GM19452 (cell line): ENCODE results near the gene MCEMP1.
"Not testable (repeated sequence)": the region's sequence is repeated elsewhere in the genome, so short reads cannot be mapped to it uniquely, and the experiment has no call there.

ENCODE experiments used
- ATAC-seq: cut with Tn5 transposase; IDR thresholded peaks from one replicate; pipeline ENCODE4 v1.9.1; 2021; ENCODE audit not compliant: unreplicated experiment

Gene MCEMP1

DNA sequence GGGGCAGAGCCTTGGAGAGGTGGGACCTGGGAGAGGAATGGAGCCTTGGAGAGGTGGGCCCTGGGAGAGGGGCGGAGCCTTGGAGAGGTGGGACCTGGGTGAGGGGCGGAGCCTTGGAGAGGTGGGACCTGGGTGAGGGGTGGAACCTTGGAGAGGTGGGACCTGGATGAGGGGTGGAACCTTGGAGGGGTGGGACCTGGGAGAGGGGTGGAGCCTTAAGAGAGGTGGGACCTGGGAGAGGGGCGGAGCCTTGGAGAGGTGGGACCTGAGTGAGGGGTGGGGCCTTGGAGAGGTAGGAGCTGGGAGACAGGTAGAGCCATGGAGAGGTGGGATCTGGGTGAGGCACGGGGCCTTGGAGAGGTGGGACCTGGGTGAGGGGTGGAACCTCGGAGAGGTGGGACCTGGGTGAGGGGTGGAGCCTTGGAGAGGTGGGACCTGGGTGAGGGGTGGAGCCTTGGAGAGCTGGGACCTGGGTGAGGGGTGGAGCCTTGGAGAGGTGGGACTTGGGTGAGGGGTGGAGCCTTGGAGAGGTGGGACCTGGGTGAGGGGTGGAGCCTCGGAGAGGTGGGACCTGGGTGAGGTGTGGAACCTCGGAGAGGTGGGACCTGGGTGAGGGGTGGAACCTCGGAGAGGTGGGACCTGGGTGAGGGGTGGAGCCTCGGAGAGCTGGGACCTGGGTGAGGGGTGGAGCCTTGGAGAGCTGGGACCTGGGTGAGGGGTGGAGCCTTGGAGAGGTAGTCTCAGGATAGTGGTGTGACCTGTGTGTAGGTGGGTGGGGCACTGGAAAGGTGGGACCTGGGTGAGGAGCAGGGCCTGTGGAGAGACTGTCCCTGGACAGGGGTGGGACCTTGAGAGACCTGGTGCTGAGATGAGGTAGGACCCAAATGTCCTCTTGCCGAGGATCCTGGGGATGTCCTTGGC lies 33.0 kb upstream of the MCEMP1 start:
- not testable (repeated sequence) for ATAC-seq

- no peak for ATAC-seq
Observed at GRCh38 chr19:7644550-7644877, 32.4 kb upstream of the MCEMP1 start.

DNA sequence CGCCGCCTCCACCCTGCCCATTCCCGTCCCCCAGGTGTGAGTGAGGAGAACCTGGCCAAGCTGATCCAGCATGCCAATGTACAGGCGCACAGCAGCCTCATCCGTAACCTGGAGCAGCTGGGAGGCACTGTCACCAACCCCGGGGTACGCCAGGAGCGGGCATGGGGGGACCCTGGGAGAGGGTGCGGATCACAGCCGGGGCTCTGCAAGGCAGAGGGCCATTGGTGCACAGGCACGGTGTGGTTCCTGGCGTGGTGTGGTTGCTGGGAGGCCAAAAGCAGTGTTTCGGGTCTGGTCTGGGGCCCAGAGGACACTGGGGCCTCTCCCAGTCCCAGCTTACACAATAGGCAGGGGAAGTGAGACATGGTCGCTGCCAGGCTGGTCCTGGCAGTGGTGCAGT lies 31.7 kb upstream of the MCEMP1 start:
- no peak for ATAC-seq

DNA sequence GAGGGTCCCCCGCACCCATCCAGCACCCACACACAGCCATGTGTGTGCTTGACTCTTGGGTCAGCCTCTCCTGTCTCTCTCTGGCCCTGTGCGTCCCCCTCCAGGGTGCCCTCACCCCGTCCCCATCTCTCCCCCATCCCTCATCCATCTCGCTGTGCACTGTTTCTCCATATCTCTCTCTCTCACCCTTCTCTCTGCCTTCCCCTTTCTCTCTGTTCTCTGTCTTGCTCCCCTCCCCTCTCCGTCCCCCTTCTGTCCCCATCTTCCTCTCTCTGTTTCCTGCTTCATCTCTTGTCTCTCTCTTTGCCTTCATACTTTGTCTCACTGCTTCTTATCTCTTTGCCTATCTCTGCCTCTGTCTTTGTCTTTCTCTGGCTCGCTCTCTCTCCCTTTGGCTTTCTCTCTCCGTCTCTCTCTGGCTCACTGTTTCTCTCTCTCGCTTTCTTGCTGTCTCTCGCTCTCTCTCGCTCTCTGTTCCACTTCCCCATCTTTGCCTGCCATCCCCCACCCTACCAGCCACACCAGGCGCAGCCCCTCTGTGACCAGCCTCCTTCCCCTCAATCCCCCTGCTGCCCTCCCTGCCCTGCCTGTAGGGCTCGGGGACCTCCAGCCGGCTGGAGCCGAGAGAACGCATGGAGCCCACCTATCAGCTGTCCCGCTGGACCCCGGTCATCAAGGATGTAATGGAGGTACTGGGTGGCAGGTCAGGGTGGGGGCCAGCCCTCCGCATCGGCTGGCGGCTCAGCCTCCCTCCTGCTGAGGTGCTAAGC lies 31.0 kb upstream of the MCEMP1 start:
- no peak for ATAC-seq

- no peak for ATAC-seq
Observed at GRCh38 chr19:7646426-7646700, 30.5 kb upstream of the MCEMP1 start.

- no peak for ATAC-seq
Observed at GRCh38 chr19:7647156-7647555, 29.7 kb upstream of the MCEMP1 start.

- ATAC-seq, result no peak
Observed at GRCh38 chr19:7648265-7649014, 28.4 kb upstream of the MCEMP1 start.

GRCh38 chr19:7650148-7650547 lies 26.7 kb upstream of the MCEMP1 start:
- ATAC-seq, result no peak

DNA sequence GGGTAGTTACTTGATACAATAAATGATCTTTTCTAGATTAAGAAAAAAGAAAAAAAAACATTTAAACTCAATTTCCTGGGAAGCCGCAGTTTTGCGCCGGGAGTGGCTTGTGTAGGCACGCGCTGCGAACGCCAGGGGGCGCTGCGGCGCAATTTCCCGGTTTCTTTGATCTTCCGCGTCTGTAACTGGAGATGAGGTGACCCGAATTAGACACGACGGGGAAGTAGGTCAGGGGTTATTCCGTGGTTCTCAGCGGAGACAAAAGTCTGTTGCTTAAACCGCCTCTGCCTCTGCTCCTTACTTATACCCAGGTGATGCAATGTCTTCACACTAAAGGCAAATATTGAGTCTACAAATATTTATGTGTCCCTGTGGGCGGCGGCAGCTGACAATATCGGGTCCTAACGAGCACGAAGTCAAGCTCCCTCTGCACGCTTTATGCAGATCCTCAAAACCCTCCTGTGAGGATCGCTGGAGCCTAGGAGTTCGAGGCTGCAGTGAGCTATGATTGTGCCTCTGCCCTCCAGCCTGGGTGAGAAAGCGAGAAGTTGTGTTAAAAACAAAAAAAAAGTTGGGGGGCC lies 24.7 kb upstream of the MCEMP1 start:
- ATAC-seq, result no peak

DNA sequence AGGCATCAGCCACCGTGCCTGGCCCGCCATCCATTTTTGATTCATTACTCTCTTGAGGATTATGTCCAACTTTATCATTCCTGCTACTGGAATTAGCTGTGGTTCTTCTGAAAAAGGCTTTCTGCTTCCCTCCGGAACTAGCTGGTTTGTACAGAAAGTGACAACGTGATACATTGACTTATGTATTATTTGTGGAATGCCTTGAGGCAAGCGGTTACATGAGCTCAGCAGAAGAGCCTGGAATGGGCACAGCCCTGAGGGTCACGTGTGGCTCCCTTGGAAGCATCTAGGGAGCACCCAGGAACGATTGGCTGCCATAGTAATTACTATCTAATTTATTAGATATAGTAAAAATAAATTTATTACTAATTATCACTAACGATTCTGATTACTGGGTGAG lies 22.5 kb upstream of the MCEMP1 start:
- no peak for ATAC-seq

GRCh38 chr19:7655581-7655980 lies 21.3 kb upstream of the MCEMP1 start:
- no peak for ATAC-seq

- no peak for ATAC-seq
Observed at GRCh38 chr19:7657131-7657751, 19.6 kb upstream of the MCEMP1 start.

DNA sequence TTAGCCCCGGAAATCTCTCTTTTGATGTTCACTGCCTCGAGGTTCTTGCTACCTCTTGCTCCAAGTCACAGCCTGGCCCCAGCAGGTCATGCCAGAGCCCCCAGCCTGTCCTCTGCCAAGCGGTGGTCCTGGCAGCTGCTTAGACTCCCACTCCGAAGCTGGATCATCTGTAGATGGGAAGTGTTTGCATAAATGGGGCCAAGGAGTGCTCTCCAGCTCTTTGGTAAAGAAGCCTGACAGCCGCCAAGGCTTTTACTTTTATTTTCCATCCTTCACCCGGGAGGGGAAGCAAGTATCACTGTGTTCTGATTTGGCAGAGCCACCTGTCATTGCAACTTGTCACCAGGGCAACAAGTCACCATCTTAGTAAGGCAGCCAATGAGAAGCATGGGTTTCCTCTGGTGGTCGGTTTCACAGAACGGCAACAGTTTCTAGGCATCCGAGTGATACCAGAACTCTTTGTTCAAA lies 18.6 kb upstream of the MCEMP1 start:
- ATAC-seq, result no peak

DNA sequence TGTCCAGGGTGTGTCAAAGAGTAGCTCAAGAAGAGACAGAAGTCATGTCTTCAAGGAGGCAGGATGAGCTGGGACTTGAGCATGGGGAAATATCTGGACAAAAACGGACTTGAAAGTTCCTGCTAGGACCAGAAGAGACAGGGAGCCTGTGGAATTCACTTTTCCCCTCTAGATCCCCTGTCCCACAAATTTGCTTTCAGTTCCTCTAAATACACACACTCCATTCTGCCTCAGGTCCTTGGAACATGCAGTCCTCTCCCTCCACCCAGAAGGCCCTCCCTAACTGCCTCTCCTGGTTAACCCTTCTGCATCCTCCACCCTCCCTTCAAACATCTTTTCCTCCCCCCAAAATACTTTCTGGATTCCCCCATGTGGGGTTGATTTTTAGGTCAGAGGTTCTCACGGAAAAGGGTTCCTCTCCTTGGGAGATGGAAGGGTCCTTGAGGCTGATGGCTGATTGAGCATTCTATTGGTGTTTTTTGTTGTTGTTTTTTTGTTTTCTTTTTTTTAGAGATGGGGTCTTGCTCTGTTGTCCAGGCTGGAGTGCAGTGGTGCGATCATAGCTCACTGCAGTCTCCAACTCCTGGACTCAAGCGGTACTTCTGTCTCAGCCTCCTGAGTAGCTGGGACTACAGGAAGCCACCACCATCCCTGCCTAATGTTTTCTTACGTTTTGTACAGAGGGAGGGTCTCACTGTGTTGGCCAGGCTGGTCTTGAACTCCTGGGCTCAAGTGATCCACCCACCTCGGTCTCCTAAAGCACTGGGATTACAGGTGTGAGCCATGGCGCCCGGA lies 14.9 kb upstream of the MCEMP1 start:
- no peak for ATAC-seq

GRCh38 chr19:7662657-7663056 lies 14.2 kb upstream of the MCEMP1 start:
- no peak for ATAC-seq

DNA sequence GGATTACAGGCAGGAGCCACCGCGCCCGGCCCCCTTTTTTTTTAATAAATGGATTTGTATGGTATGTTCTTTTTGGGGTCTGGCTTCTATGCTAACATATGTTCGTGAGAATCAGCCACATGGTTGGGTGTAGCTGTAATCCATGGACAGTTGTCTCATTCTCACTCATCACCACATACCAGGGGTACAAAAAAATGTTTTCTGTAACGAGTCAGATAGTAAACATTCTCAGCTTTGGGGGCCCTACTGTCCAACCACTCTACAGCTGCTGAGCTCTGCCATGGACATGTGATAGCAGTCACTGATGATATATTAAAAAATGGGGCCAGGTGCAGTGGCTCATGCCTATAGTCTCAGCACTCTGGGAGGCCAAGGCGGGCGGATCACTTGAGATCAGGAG lies 13.2 kb upstream of the MCEMP1 start:
- no peak for ATAC-seq

DNA sequence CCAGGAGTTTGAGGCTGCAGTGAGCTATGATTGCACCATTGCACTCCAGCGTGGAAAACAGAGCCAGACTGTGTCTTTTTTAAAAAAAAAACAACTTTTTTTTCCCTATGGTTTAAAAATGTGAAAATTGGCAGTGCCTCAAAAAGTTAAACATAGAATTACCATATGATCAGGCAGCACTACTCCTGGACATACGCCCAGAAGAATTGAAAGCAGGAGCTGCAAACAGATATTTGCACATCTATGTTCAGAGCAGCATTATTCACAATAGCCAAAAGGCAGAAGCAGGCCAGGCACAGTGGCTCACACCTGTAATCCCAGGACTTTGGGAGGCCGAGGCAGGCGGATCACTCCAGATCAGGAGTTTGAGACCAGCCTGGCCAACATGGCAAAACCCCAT lies 11.8 kb upstream of the MCEMP1 start:
- ATAC-seq, result no peak

DNA sequence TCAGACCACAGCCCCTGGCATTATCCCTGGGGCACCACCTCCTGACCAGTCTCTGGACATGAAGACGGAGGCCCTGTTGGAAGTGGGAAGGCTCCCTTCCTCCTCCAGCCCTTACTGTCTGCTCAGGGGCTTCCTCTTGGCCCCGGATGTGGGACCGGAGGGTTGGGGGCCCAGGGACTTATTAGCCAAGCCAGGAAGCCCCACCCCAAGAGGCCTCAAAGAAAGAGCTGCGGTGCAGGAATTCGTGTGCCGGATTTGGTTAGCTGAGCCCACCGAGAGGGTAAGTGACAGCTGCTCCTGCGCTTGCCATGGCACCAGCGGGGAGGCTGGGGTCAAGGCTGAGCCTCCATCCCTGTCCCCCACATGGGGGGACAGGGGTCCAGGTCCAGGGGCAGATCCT lies 8.0 kb upstream of the MCEMP1 start, which contains the start of gene RETN:
Gene RETN (plus strand): TSS at position 208 of the 400 bp plus-strand sequence. CDS start 278 bp downstream, outside the sequence.
- ATAC-seq, result no peak

- ATAC-seq, result no peak
Observed at GRCh38 chr19:7669641-7670040, 7.2 kb upstream of the MCEMP1 start.
